Upper lobe of left lung (tissue), 6 donors: ENCODE measurements around the gene ZNF575. TPM values are rescaled to one million over a fixed set of nuclear protein-coding genes. Genes with fewer than 3 reads are reported as not detected.
A peak's percentile ranks its signal among the peaks of the same experiment; 100 is the strongest.

Experiments
- ATAC-seq, 2 donors: fragments of 200-7000 bp; cut with Tn5 transposase; one replicate each; pipeline ENCODE4 v1.9.1; 2022; ENCODE audit warnings: mild to moderate bottlenecking in 2 of 2, moderate library complexity in 2 of 2; ENCODE audit not compliant: low FRiP score in 2 of 2
- DNase-seq, 2 donors: peaks; one replicate each; pipeline ENCODE4 v3.0.0-alpha.2; 2019 to 2020
- H3K27ac ChIP-seq, 4 donors: fragments of 200-600 bp; sonication (generic); one replicate each; pipeline ENCODE4 v1.5.1; 2016 to 2019
- H3K27me3 ChIP-seq, 4 donors: fragments of 200-600 bp; sonication (generic); one replicate each; pipeline ENCODE4 v1.5.1; 2017 to 2019
- H3K36me3 ChIP-seq, 4 donors: fragments of 200-600 bp; sonication (generic); one replicate each; pipeline ENCODE4 v1.5.1; 2016 to 2019
- H3K4me1 ChIP-seq, 4 donors: fragments of 200-600 bp; sonication (generic); one replicate each; pipeline ENCODE4 v1.5.1; 2018 to 2019
- H3K4me3 ChIP-seq, 4 donors: fragments of 200-600 bp; sonication (generic); one replicate each; pipeline ENCODE4 v1.5.1; 2017 to 2019; ENCODE audit warnings: mild to moderate bottlenecking in 2 of 4, moderate library complexity in 1 of 4
- H3K9me3 ChIP-seq, 4 donors: fragments of 200-600 bp; sonication (generic); one replicate each; pipeline ENCODE4 v1.5.1; 2018 to 2019
- EP300 ChIP-seq, 4 donors: sonication (generic); formaldehyde crosslinking; IDR thresholded peaks; one replicate each; pipeline ENCODE4 v1.5.1; 2017; ENCODE audit warnings: antibody characterized with exemption in 4 of 4, control low read depth in 2 of 4
- POLR2A ChIP-seq, 4 donors: fragments of 450-650 bp; IDR thresholded peaks; one replicate each; pipeline ENCODE4 v1.5.1; 2016 to 2017; ENCODE audit warnings: antibody characterized with exemption in 4 of 4, mild to moderate bottlenecking in 2 of 4
- POLR2AphosphoS5 ChIP-seq, 2 donors: sonication (generic); formaldehyde crosslinking; IDR thresholded peaks; one replicate each; pipeline ENCODE4 v1.5.1; 2017; ENCODE audit warnings: antibody characterized with exemption in 2 of 2
- WGBS, 2 donors: methylation state at CpG; one replicate each; pipeline ENCODE4 v1.1.5; 2017 to 2018; 5-methylcytosine and 5-hydroxymethylcytosine counted together
- total RNA-seq, 6 donors: library from RNA; depleted of rRNA in 4 of 6; stranded (reverse); fragments of >200 nt in 4 of 6; gene quantifications; one replicate each; pipeline versions ENCODE4 v1.1.0 to v1.2.1, GENCODE V29; 2016 to 2021
- TF ChIP-seq, protein P1 (sequence below), 6 experiments: fragments of 450-650 bp in 4 of 6; fragments of 200-600 bp in 2 of 6; sonication (generic) in 2 of 6; IDR thresholded peaks; one replicate each; pipeline ENCODE4 v1.5.1; 2016 to 2019; ENCODE audit warnings: antibody characterized with exemption in 6 of 6
- donor health status: DM: no; HTN: no; CAD: no; lungs with moderate emphysema.
- donor health status: DM: no; HTN: yes; CAD: no; lungs with severe emphysema.

Gene ZNF575
- total RNA-seq, 6 donors from 2014 or later: 0.76 to 4.4 (median 2.7) TPM; not detected in 1

DNA sequence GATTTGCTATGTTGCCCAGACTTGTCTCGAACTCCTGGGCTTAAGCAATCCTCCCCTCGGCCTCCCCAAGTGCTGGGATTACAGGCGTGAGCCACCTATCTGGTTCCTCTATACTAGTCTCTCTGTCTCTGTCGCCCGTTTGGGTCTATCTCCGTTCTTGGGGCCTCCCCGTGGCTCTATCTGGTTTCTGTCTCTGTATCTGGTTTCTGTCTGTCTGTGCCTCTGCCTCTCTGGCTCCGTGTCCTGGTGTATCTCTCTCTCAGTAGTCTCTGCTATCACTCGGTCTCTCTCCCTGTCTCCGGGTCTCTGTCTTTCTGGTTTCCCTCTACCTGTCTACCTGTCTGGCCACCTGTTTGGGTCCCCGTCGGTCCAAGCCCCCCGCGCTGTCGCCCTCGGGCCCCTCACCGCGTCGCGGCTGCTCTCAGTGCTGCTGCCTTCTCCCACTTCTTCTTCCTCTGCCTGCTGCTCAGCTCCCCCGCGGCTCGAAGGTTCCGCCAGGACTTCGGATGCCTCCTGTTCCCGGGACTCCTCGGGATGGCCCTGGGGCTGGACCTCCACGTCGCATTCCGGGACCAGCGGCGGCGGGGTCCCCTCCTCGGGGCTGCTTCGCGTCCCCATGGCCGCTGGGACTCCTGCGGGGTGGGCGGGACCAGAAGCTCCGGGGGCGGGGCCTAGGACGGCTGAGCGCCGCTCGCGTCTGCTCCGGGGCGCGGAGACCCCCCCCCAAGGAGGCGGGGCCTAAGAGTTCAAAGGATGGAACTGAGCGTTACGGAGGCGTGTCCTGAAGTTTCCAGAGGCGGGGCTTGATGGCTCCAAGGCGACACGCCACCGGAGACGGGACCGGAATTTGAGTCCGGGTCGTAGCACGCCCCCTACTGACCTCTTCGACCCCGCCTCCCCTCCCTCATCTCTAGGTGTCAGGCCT, 29.2 kb upstream of the ZNF575 start:
- ATAC-seq: peak; percentile 96 to 99
- WGBS, 2 donors: 2 to 7% methylated on average over 20 to 52 of the region's 64 CpGs
- peak overlapping the region; percentile 77 to 90 (median 87) for H3K27ac ChIP-seq
- H3K9me3 ChIP-seq: no peaks in the 10 kb centered on the region
- H3K36me3 ChIP-seq: peaks cover 0 to 20% (median 9%) of the 10 kb centered on the region in 4 donors
- TF ChIP-seq, protein P1, sequence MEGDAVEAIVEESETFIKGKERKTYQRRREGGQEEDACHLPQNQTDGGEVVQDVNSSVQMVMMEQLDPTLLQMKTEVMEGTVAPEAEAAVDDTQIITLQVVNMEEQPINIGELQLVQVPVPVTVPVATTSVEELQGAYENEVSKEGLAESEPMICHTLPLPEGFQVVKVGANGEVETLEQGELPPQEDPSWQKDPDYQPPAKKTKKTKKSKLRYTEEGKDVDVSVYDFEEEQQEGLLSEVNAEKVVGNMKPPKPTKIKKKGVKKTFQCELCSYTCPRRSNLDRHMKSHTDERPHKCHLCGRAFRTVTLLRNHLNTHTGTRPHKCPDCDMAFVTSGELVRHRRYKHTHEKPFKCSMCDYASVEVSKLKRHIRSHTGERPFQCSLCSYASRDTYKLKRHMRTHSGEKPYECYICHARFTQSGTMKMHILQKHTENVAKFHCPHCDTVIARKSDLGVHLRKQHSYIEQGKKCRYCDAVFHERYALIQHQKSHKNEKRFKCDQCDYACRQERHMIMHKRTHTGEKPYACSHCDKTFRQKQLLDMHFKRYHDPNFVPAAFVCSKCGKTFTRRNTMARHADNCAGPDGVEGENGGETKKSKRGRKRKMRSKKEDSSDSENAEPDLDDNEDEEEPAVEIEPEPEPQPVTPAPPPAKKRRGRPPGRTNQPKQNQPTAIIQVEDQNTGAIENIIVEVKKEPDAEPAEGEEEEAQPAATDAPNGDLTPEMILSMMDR (IDR thresholded peaks at IDR 0.05): peak in 3 of 6 experiments; percentile 9 to 41 (median 29)
- TF ChIP-seq POLR2A (IDR thresholded peaks at IDR 0.05) (peak in 1 of 4 donors; percentile 51), POLR2AphosphoS5 (IDR thresholded peaks at IDR 0.05) (peak in 1 of 2 donors; percentile 78), EP300 (IDR thresholded peaks at IDR 0.05) (no peak)
- H3K27me3 ChIP-seq: no peaks in the 10 kb centered on the region
- DNase-seq: peak; percentile 96 to 98
- peak overlapping the region; percentile 65 to 75 (median 72) for H3K4me3 ChIP-seq
- peaks cover 8 to 21% (median 14%) of the 10 kb centered on the region in 4 donors for H3K4me1 ChIP-seq

DNA sequence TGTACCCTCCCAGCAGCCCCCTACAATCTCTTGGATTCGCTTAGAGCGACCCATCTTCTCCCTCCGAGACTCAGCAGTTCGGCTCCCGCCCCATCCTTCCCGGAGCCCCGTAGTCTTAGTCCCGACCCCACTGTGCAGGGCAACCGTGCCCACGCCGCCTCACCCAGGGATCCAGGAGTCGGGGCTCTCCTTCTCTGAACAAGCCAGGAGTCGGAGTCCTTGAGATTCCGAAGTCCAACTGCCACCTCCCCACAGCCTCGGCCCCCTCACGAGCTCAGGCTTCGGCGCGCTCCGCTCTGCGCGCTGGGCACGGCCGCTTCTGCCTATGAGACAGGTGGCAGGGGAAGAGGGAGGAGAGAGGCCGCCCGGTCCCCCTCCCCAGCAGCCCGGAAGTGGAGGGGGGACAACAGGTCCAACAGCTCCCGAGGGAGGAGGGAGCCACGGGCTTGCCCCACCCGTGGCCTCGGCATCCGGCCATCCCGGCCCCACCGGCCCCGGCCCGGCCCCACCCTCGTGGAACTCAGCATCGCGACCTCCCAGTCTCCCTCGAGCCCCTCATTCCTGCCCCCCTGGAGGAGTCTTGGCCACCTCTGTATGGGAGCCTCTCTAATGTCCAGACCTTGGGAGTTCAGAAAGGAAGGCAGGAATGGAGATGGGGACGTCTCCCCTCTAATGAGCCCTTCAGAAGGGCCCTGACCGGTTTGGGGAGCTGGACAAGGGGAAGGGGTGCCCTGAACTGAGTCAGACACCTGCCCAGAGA, 28.4 kb upstream of the ZNF575 start, which contains the start of gene PHLDB3:
PHLDB3 (minus strand) TSS at position 321 of the 760 bp plus-strand sequence. CDS start 628 bp downstream, outside the sequence.
- peak within 1 kb of the TSS; percentile 65 to 75 (median 72) for H3K4me3 ChIP-seq
- H3K9me3 ChIP-seq: no peaks in the 10 kb centered on the region
- ATAC-seq: peak; percentile 50 to 58
- H3K27ac ChIP-seq: peak within 1 kb of the TSS; percentile 77 to 90 (median 87)
- H3K27me3 ChIP-seq: no peaks in the 10 kb centered on the region
- H3K36me3 ChIP-seq: peaks cover 0 to 27% (median 13%) of the 10 kb centered on the region in 4 donors
- peaks cover 8 to 21% (median 14%) of the 10 kb centered on the region in 4 donors for H3K4me1 ChIP-seq
- DNase-seq: peak; percentile 30 to 89
- 2 to 3% methylated on average over 6 to 37 of the region's 42 CpGs for WGBS, 2 donors
- TF ChIP-seq EP300 (IDR thresholded peaks at IDR 0.05): no peak
- TF ChIP-seq, protein P1 (IDR thresholded peaks at IDR 0.05): peak in 1 of 6 experiments; percentile 5

DNA sequence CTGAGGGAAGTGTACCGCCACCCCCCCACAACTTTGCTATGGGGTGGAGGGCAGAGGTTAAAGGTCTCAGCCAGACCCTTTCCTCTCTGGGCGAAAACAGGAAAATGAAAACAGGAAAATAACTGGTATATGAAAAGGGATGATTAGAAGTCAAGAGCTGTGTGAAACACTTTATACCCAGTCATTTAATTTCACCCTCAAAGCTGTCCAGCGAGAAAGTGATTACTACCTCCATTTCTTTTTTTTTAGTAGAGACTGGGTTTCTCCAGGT, 27.9 kb upstream of the ZNF575 start:
- Histone ChIP-seq H3K36me3 (peaks cover 0 to 32% (median 15%) of the 10 kb centered on the region in 4 donors), H3K27me3 (no peaks in the 10 kb centered on the region), H3K27ac (peak overlapping the region in 3 of 4 donors; percentile 81 to 90 (median 89)), H3K4me1 (peaks cover 8 to 21% (median 14%) of the 10 kb centered on the region in 4 donors), H3K9me3 (no peaks in the 10 kb centered on the region), H3K4me3 (peak overlapping the region in 1 of 4 donors; percentile 71)
- TF ChIP-seq POLR2AphosphoS5 (IDR thresholded peaks at IDR 0.05) (no peak), POLR2A (IDR thresholded peaks at IDR 0.05) (no peak), EP300 (IDR thresholded peaks at IDR 0.05) (no peak)
- TF ChIP-seq, protein P1 (IDR thresholded peaks at IDR 0.05): no peak
- DNase-seq (no peak), ATAC-seq (no peak)
- 69 to 85% methylated on average over 3 of the region's 3 CpGs for WGBS, 2 donors

DNA sequence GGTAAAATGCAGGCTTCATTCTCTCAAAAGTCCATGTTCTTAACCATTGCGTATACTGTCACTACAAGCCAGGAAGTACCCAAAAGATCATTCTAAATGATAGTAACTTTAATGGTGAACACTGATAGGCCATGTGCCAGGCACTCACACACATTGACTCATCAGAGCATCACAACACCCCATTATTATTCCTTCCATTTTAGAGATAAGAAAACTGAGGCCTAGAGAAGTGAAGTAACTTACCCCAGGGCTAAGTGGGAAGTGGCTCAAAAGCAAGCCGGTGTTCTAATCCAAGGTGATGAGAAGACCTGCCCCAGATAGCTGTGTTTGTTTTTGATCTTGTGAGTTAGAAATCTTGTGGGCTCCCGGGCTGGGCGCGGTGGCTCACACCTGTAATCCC, 27.0 kb upstream of the ZNF575 start:
- H3K36me3 ChIP-seq: peaks cover 0 to 39% (median 18%) of the 10 kb centered on the region in 4 donors
- H3K4me1 ChIP-seq: peaks cover 8 to 21% (median 14%) of the 10 kb centered on the region in 4 donors
- no peak overlapping the region for H3K4me3 ChIP-seq
- H3K27ac ChIP-seq: no peak overlapping the region
- DNase-seq (no peak), ATAC-seq (no peak)
- no peaks in the 10 kb centered on the region for H3K27me3 ChIP-seq
- WGBS, 2 donors: 90 to 95% methylated on average over 5 of the region's 5 CpGs
- TF ChIP-seq POLR2A (IDR thresholded peaks at IDR 0.05) (no peak), POLR2AphosphoS5 (IDR thresholded peaks at IDR 0.05) (no peak), EP300 (IDR thresholded peaks at IDR 0.05) (no peak)
- TF ChIP-seq, protein P1 (IDR thresholded peaks at IDR 0.05): no peak
- H3K9me3 ChIP-seq: no peaks in the 10 kb centered on the region
